ENCODE data around the gene ASPDH.
A peak's percentile ranks its signal among the peaks of the same experiment; 100 is the strongest.

The ASPDH gene

DNA sequence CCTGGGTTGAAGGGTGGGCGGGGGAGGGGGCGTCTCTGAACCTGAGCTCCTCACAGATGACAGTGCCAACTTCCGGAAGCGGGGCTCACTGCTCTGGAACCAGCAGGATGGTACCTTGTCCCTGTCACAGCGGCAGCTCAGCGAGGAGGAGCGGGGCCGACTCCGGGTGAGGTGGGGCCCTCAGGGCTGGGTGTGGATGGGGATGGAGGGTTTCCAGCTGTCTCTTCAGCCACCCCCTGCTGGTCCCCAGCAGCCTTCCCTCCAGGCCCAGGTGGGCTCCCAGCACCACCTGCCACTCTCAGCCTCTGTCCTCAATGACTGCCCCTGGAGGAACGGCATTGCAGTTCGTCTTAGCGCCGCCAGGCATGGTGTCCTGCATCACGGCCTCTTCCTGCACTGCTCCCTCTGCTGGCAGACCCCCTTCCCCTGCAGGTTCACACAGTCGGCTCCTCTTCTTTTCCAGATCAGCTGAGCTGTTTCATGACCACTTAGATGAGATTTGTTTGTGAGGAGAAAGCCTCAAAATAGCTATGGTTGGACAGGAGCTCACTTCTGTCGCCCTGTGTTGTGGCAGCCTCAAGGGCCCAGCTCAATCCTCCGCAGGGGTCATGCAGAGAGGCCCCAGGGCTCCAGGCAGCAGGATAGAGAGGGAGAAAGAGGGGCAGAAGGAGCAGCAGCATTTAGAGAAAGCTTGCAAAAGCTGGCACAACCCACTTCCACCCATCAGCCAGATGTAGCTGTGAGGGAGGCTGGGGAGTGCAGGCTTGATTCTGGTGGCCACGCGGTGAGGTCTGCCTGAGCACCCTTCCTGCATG lies 34.6 kb downstream of the ASPDH start:
- no peak overlapping the region for H3K27ac ChIP-seq
- TF ChIP-seq, protein P1, sequence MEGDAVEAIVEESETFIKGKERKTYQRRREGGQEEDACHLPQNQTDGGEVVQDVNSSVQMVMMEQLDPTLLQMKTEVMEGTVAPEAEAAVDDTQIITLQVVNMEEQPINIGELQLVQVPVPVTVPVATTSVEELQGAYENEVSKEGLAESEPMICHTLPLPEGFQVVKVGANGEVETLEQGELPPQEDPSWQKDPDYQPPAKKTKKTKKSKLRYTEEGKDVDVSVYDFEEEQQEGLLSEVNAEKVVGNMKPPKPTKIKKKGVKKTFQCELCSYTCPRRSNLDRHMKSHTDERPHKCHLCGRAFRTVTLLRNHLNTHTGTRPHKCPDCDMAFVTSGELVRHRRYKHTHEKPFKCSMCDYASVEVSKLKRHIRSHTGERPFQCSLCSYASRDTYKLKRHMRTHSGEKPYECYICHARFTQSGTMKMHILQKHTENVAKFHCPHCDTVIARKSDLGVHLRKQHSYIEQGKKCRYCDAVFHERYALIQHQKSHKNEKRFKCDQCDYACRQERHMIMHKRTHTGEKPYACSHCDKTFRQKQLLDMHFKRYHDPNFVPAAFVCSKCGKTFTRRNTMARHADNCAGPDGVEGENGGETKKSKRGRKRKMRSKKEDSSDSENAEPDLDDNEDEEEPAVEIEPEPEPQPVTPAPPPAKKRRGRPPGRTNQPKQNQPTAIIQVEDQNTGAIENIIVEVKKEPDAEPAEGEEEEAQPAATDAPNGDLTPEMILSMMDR (IDR thresholded peaks at IDR 0.05), result no peak
- H3K4me1 ChIP-seq (ENCODE audit: control insufficient read depth in 1 of 2, insufficient read depth in 1 of 2, low read depth in 1 of 2, low read length in 1 of 2), result peaks cover 8 to 13% of the 10 kb centered on the region in 2 experiments
- H3K4me3 ChIP-seq (ENCODE audit: low read depth in 1 of 2, low read length in 1 of 2), result no peak overlapping the region
- no peaks in the 10 kb centered on the region for H3K9me3 ChIP-seq
- H3K27me3 ChIP-seq, result no peaks in the 10 kb centered on the region
- H3K36me3 ChIP-seq, result peaks cover 50% of the 10 kb centered on the region

DNA sequence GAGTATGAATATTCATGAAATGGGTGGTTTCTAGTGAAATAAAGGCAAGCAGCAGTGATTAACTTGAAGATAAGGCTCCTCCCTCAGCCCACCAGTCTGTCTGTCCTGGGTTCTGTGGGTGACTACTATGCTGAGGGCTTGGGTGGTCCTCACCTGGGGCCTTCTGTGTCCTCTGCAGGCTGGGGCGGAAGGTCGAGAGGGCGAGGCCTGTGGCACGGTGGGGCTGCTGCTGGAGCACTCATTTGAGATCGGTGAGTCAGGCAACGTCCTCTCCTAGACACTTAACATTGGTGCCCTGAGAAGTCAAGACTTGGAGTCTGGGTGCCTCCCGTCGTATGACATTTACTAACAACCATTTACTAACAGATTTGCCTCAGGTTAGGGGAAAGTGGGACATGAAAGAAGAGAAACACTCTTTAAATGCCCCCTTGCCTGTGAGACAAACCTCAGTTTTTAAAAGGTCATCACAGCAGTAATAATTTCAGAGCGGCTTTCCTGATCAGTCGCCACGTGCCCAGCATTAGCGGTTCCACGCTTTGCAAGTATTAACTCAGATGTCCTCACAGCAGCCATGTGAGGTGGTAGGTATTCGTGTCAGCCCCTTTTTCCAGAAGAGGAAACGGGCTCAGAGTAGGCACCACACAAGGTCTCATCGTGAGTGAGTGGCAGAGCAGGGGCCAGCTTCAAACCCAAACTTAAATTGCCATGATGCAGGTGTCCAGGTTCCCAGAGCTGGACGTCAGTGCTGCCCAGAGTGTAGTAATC lies 35.8 kb downstream of the ASPDH start:
- Histone ChIP-seq H3K4me3 (ENCODE audit: low read depth in 1 of 2, low read length in 1 of 2) (no peak overlapping the region), H3K27ac (no peak overlapping the region), H3K27me3 (no peaks in the 10 kb centered on the region), H3K36me3 (peaks cover 42% of the 10 kb centered on the region), H3K9me3 (no peaks in the 10 kb centered on the region), H3K4me1 (ENCODE audit: control insufficient read depth in 1 of 2, insufficient read depth in 1 of 2, low read depth in 1 of 2, low read length in 1 of 2) (peaks cover 8 to 13% of the 10 kb centered on the region in 2 experiments)
- TF ChIP-seq, protein P1 (IDR thresholded peaks at IDR 0.05), result no peak

DNA sequence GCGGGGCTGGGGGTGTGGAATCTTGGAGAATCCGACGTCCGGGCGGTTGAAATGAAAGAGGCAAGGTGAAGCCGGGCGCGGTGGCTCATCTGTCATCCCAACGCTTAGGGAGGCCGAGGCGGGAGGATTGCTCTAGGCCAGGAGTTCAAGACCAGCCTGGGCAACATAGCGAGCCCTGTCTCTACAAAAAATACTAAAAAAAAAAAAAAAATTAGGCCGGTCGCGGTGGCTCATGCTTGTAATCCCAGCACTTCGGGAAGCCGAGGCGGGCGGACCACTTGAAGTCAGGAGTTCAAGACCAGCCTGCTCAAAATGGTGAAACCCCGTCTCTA lies 36.8 kb downstream of the ASPDH start:
- no peaks in the 10 kb centered on the region for H3K9me3 ChIP-seq
- TF ChIP-seq, protein P1 (IDR thresholded peaks at IDR 0.05), result no peak
- peak overlapping the region; percentile 80 to 82 for H3K4me3 ChIP-seq (ENCODE audit: low read depth in 1 of 2, low read length in 1 of 2)
- no peaks in the 10 kb centered on the region for H3K27me3 ChIP-seq
- H3K36me3 ChIP-seq, result peaks cover 32% of the 10 kb centered on the region
- H3K4me1 ChIP-seq (ENCODE audit: control insufficient read depth in 1 of 2, insufficient read depth in 1 of 2, low read depth in 1 of 2, low read length in 1 of 2), result peaks cover 8 to 13% of the 10 kb centered on the region in 2 experiments
- peak overlapping the region; percentile 75 for H3K27ac ChIP-seq

DNA sequence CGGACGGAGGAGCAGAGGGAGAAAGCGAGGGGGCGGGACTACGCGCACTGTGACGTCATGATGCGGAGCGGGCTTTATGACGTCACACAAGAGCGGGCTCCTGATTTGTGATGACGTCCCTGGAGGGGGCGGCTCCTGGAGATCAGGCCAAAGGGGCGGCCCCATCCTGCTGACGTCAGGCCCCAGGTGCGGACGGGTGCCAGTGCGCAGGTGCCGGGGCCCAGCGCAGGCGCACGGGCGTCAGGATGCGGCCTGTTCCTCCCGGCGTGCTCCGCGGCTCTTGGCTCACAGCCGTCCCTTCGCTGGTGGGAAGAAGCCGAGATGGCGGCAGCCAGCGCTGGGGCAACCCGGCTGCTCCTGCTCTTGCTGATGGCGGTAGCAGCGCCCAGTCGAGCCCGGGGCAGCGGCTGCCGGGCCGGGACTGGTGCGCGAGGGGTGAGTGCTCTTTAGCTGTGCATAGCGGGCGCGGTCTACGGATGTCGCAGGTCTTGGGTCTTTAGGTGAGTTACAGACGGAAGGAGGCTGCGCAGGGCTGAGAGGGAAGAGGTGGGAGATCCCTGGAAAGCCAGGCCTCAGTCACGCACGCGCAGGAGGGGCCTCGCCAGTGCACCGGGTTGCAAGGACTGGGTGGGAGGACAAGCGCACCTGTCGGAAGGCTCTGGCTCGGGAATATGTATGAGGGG lies 37.3 kb downstream of the ASPDH start, which contains the start of the genes EMC10 and GARIN5A:
Gene EMC10 (plus strand): TSS at position 284 of the 683 bp plus-strand sequence. CDS start 38 bp downstream, at position 322.
Gene GARIN5A (minus strand): TSS at position 625 of the 683 bp plus-strand sequence. CDS start 460 bp downstream, at position 165.
- peak within 1 kb of the TSS; percentile 75 for H3K27ac ChIP-seq
- peak within 1 kb of the TSS; percentile 80 to 82 for H3K4me3 ChIP-seq (ENCODE audit: low read depth in 1 of 2, low read length in 1 of 2)
- H3K36me3 ChIP-seq, result peaks cover 26% of the 10 kb centered on the region
- no peaks in the 10 kb centered on the region for H3K9me3 ChIP-seq
- TF ChIP-seq, protein P1 (IDR thresholded peaks at IDR 0.05), result no peak
- H3K27me3 ChIP-seq, result no peaks in the 10 kb centered on the region
- H3K4me1 ChIP-seq (ENCODE audit: control insufficient read depth in 1 of 2, insufficient read depth in 1 of 2, low read depth in 1 of 2, low read length in 1 of 2), result peaks cover 8 to 13% of the 10 kb centered on the region in 2 experiments

DNA sequence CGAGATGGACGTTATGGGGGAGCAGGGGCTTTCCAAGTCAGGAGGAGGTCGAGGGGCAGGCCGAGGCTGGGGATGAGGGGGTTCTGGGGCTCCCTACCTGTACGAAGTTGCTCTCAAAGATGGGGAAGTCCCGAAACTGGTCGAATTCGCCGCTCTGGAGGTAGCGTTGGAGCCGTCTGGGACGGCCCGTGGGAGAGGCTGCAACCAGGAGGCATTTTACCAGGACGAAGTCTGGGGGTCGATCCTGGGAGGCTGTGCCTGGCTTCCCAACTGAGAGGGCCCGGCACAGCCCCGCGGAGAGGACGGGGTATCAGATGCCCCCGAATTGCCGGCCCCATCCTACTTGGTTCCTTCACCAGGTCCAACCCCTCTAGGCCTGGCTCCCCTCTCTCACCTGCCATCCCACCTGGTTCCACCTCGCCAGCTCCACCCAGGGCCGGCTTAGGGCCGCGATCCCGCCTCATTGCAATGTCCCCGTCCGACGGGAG lies 37.9 kb downstream of the ASPDH start:
- Histone ChIP-seq H3K4me3 (ENCODE audit: low read depth in 1 of 2, low read length in 1 of 2) (peak overlapping the region; percentile 80 to 82), H3K27me3 (no peaks in the 10 kb centered on the region), H3K4me1 (ENCODE audit: control insufficient read depth in 1 of 2, insufficient read depth in 1 of 2, low read depth in 1 of 2, low read length in 1 of 2) (peaks cover 8 to 13% of the 10 kb centered on the region in 2 experiments), H3K27ac (peak overlapping the region; percentile 75), H3K9me3 (no peaks in the 10 kb centered on the region), H3K36me3 (peaks cover 21% of the 10 kb centered on the region)
- TF ChIP-seq, protein P1 (IDR thresholded peaks at IDR 0.05), result no peak

Measured in neutrophil (primary cell).